Measurements from ENCODE around the gene MATK.
A peak's percentile ranks its signal among the peaks of the same experiment; 100 is the strongest.

Gene MATK

DNA sequence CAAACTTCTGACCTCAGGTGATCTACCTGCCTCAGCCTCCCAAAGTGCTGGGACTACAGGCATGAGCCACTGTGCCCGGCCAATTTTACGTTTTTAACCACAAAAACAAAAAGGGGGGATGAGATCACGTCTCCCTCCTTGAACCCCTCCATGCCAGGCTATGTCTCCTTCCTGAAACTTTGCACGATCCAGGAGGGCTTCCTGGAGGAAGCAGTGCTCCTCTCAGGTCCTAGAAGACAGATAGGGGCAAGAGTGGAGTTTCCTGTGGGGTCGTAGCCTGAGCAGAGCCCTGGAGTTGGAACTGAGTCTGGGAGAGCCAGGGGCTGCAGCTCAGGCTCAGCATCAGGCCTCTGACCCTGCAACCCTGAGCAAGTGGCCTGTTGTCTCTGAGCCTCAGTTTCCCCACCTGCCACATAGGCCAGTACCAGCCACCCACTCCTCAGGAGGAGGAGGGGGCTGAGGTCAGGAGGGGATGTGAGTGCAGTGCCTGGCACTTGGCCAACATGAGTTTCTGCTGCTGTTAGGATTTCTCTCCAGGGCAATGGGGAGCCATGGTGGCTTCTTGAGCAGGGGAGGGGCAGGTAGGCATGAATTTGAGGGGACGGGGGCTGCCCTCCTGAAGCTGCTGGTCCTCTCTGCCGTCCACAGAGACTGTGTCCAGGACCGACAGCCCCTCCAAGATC, 40.7 kb downstream of the MATK start:
- no peak for TF ChIP-seq CTCF (IDR thresholded peaks at IDR 0.05; ENCODE audit: low read length, missing control alignments)
- H3K4me3 ChIP-seq (replicated peaks; ENCODE audit: low read depth, low read length), result no peak overlapping the region

DNA sequence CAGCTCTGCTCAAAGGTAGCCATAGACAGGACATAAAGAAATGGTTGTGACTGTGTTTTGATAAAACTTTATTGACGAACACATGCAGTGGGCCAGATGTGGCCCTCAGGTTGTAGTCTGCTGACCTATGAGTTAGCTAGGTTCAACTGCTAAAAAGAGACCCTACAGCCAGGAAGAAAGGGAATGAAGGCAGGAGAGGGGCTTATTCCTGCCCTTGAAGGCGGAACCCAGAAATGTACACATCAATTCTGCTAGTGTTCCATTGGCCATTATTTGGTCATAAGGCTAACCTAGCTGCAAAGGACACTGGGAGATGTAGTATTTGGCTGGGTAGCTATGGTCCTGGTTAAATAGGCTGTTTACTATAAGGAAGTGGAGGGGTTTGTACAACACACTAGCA, 42.7 kb downstream of the MATK start:
- TF ChIP-seq CTCF (IDR thresholded peaks at IDR 0.05; ENCODE audit: low read length, missing control alignments), result no peak
- DNase-seq (ENCODE audit: low read depth), result peak; percentile 29

More for the DNA sequence above, 40.7 kb downstream of the MATK start:
- no peak for DNase-seq (ENCODE audit: low read depth)

DNA sequence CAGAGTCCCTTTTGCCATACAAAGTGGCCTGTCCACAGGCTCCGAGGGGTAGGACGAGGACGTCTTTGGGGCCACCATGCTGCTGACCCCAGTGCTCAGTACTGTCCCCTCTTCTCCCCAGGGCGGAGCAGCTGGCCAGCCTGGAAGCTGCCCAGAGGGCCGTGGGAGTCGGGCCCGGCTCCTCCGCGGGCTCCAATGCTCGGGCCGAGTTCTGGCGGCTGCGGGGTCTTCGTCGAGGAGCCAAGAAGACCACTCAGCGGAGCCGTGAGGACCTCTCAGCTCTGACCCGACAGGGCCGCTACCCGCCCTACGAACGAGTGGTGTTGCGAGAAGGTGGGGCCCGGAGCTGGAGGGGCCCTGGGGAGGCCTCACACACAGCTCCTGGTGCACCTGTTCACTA, 45.8 kb downstream of the MATK start:
- no peak for DNase-seq (ENCODE audit: low read depth)
- TF ChIP-seq CTCF (IDR thresholded peaks at IDR 0.05; ENCODE audit: low read length, missing control alignments), result no peak
- H3K4me3 ChIP-seq (replicated peaks; ENCODE audit: low read depth, low read length), result no peak overlapping the region

More for the DNA sequence above, 42.7 kb downstream of the MATK start:
- H3K4me3 ChIP-seq (replicated peaks; ENCODE audit: low read depth, low read length), result no peak overlapping the region

DNA sequence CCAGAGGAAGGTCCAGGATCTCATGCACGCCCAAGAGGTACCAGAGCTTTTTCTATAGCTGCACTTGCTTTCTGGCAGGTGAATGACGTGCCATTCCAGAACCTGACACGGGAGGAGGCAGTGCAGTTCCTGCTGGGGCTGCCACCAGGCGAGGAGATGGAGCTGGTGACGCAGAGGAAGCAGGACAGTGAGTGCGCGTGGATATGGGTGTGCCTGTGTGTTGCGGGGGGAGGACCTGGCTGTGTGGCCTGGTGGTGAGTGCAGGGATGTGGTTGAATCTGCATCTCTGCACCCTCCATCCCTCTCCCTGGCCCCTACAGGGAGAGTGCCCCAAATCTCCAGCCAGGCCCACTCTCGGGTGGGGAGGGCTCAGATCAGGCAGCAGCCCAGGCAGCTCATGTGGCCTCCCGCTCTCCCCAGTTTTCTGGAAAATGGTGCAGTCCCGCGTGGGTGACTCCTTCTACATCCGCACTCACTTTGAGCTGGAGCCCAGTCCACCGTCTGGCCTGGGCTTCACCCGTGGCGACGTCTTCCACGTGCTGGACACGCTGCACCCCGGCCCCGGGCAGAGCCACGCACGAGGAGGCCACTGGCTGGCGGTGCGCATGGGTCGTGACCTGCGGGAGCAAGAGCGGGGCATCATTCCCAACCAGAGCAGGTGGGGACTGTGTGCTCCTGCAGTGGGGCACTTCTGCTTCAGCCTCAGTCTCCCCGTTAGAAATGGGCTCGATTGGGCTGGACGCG, 47.5 kb downstream of the MATK start:
- no peak for TF ChIP-seq CTCF (IDR thresholded peaks at IDR 0.05; ENCODE audit: low read length, missing control alignments)
- H3K4me3 ChIP-seq (replicated peaks; ENCODE audit: low read depth, low read length), result no peak overlapping the region
- DNase-seq (ENCODE audit: low read depth), result no peak

DNA sequence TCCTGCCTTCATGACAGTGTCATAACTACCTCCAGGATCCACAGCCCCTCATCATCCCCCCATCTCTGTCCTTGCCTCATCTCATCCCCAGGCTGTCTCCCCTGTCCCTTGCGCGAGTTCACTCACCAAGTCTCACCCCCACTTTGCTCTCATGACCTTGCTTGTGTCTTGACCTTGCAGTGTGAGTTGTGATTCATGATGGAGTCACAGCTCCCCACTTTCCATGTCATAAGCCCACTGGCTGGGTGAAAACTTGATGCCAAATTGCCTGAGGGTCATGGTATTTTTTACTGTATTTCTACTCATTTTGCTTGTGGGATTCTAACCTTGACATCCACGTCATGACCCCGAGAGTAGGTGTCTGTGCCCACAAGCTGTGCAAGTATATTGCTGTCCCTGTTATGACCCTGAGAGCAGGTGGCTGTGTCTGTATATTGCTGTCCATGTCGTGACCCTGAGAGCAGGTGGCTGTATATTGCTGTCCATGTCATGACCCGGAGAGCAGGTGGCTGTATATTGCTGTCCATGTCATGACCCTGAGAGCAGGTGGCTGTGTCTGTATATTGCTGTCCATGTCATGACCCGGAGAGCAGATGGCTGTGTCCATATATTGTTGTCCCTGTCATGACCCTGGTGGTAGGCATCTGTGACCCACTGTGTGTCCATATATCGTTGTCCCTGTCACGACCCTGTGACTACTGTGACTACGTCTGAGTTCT, 48.5 kb downstream of the MATK start:
- TF ChIP-seq CTCF (IDR thresholded peaks at IDR 0.05; ENCODE audit: low read length, missing control alignments), result no peak
- DNase-seq (ENCODE audit: low read depth), result no peak
- no peak overlapping the region for H3K4me3 ChIP-seq (replicated peaks; ENCODE audit: low read depth, low read length)

GRCh38 chr19:3736106-3736724, 50.0 kb downstream of the MATK start:
- no peak for TF ChIP-seq CTCF (IDR thresholded peaks at IDR 0.05; ENCODE audit: low read length, missing control alignments)
- H3K4me3 ChIP-seq (replicated peaks; ENCODE audit: low read depth, low read length), result no peak overlapping the region
- DNase-seq (ENCODE audit: low read depth), result no peak

Measured in fibroblast of pulmonary artery (primary cell).